ENCODE data around the gene ASTN2.

DNA sequence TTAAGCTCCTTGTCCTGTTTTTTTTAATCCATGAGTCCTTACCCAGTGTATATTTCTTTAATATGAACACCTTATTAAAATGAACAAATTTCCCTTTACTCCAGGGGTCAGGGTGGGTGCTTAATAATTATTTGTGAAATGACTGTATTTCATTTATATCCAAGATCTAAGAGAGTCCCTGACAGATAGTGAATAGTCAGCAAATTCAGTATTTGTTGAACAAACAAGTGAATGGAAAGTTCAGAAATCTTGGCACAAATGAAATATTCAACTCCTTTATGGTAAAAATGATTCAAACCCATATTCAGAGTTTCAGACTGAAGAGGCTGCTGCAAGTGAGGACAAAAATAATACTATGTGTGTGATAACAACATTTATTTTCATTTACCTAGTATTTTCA is 59.9 kb downstream of the ASTN2 start:
- TF ChIP-seq EZH2 (IDR thresholded peaks at IDR 0.05; ENCODE audit: insufficient read depth, poor library complexity, severe bottlenecking) = no peak
- no peak for TF ChIP-seq EZH2phosphoT487 (IDR thresholded peaks at IDR 0.05; ENCODE audit: insufficient read depth, low read depth)

Data from GM23248 (cell line).